Stimulated activated CD8-positive, alpha-beta memory T cell treated with anti-CD3 and anti-CD28 coated beads, Interleukin-7, amount 100 ng/mL, for 48 hours (primary cell): ENCODE results near the gene ERBB2.
"Not testable (repeated sequence)": the region's sequence is repeated elsewhere in the genome, so short reads cannot be mapped to it uniquely, and the experiment has no call there.

ENCODE experiments used
- DNase-seq, 2 donors: peaks; one replicate each; pipeline ENCODE4 v3.0.0-alpha.2; 2020; ENCODE audit warnings: low read depth in 1 of 2; ENCODE audit errors: extremely low read depth in 1 of 2

The ERBB2 gene

DNA sequence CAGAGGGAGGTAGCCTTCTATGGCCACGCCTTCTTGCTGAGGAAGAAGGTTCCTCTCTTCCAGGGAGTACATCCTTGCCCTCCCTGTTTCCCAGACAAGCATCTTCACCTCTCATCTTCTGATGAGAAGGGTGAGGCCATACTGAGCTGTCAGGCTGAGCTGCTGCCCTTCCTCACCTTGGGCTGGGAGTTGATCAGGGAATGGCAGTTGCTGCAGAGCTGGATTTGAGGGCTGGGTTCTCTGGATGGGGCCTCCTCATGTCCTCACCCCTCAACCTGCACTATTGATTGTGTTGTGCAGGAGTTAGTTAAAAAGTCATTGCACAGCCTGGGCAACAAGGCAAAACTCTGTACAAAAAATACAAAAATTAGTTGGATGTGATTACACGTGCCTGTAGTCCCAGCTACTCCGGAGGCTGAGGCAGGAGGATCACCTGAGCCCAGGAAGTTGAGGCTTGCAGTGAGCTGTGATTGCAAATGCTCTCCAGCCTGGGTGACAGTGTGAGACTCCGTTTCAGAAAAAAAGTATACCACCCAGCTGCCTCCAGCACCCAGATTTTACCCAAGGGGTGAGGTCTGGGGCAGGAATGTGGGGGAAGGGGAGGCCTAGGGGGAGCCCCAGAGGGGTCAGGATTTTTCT lies 2.0 kb downstream of the ERBB2 start:
- DNase-seq: no peak

- DNase-seq: no peak
Observed at GRCh38 chr17:39702901-39703893, 3.3 kb downstream of the ERBB2 start.

GRCh38 chr17:39703913-39704312 lies 4.0 kb downstream of the ERBB2 start:
- DNase-seq: no peak

- no peak for DNase-seq
Observed at GRCh38 chr17:39704821-39705551, 5.1 kb downstream of the ERBB2 start.

DNA sequence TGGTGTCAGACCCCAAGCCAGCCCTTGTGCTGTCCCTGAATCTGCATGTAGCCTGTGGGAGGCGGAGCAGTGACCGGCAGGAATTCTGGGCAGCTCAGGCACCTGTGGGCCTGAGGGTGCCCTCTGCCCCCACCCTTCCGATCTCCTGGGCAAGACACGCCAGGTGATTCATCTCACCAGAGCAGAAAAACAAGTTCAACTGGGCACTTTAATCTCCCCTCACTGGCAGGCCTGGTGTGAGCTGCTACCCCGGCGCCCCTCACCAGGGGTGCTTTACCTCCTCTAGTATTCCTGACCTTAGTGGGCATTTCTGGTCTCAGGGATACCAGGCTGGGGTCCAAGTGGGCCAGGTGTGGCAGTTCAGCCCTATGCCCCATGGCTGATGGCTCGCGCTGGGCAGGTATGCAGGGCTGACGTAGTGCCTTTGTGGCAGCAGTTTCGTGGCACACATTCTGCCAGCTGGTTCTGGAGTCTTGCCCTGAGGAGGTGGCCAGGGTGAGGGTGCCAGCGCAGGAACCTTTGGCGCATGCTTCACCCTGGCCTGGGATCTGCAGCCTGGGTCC lies 6.0 kb downstream of the ERBB2 start:
- no peak for DNase-seq

DNA sequence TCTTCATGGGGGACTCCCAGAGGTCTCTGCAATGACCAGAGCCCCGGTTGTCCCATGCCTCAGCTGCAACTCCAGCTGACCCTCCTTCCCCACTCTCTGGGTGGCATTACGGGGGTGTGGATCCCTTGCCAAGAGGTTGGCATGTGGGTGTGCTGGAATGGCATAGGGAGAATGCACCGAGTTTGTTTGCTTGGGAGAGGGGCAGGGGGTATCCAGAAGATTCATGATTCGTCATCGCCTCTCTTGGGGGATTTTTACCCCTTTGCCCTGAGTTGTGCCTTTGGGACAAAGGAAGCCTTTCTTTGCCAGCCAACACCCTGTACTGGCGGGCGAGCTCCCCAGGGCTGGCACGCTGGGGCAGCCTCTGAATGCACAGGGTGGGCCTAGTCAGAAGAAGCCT lies 6.5 kb downstream of the ERBB2 start:
- DNase-seq: no peak

GRCh38 chr17:39706921-39707337 lies 7.1 kb downstream of the ERBB2 start:
- no peak for DNase-seq

DNA sequence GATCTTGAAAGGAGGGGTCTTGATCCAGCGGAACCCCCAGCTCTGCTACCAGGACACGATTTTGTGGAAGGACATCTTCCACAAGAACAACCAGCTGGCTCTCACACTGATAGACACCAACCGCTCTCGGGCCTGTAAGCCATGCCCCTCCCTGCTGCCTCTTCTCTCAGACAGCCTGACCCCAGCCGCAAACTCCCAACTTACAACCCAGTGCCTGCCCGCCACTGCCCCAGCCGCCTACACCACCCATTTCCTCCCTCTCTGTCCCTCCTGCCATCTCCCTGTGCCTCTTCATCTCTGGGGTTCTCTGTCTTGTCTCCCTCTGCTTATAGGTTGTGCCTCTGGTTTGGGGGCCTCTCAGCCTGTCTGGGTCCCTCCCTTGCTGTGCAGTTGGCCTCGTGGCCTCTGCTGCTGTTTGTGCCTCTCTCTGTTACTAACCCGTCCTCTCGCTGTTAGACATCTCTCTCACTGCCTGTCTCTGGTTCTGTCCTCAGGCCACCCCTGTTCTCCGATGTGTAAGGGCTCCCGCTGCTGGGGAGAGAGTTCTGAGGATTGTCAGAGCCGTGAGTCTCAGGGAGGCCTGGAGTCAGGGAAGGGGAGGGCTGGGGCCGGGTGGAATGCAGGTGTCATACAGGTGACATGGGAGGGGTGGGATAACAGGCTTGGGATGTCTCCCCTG lies 9.6 kb downstream of the ERBB2 start:
- DNase-seq: no peak

GRCh38 chr17:39709998-39710964 lies 10.4 kb downstream of the ERBB2 start:
- DNase-seq: no peak

DNA sequence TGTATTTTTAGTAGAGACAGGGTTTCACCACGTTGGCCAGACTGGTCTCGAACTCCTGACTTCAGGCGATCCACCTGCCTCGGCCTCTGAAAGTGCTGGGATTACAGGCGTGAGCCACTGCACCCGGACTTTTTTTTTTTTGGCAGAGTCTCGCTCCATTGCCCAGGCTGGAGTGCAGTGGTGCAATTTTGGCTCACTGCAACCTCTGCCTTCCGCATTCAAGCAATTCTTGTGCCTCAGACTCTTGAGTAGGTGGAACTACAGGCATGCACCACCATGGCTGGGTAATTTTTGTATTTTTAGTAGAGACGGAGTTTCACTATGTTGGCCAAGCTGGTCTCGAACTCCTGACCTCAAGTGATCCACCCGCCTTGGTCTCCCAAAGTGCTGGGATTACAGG lies 11.2 kb downstream of the ERBB2 start:
- DNase-seq: not testable (repeated sequence)

GRCh38 chr17:39711851-39712250 lies 12.0 kb downstream of the ERBB2 start:
- no peak for DNase-seq

DNA sequence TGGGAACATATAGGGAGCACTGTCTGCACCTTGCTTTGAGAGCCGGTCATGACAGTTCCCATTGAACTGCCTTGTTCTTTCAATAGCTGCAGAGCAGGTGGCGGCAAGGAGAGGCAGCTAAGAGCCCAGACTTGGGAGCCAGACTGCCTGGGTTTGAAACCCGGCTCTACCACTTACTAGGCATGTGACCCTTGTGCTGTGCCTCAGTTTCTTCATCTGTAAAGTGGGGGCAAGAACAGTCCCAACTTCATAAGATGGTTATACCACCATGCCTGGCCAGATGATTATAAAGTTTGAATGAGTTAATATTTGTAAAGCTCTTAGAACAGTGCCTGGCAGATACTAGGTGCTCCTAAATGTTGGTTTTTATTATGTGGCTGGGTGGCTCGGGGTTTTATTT lies 14.4 kb downstream of the ERBB2 start:
- no peak for DNase-seq

DNA sequence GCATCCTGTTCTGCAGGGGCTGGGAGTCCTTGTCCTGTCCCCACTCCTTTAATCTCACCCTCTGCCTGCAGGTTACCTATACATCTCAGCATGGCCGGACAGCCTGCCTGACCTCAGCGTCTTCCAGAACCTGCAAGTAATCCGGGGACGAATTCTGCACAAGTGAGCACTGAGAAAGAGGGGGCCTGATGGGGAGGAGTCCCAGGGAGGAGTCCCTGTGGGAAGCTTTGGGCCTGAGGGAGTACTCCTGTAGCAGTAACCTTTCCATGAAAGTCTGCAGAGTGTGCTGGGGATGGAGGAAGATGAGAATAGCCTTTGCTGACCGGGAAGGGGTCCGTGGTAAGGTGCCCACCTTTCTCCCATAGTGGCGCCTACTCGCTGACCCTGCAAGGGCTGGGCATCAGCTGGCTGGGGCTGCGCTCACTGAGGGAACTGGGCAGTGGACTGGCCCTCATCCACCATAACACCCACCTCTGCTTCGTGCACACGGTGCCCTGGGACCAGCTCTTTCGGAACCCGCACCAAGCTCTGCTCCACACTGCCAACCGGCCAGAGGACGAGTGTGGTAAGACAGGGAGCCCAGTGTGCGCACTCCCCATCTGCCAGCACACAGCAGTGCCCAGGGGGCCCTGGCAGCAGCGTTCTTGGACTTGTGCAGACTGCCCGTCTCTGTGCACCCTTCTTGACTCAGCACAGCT lies 15.7 kb downstream of the ERBB2 start:
- no peak for DNase-seq

DNA sequence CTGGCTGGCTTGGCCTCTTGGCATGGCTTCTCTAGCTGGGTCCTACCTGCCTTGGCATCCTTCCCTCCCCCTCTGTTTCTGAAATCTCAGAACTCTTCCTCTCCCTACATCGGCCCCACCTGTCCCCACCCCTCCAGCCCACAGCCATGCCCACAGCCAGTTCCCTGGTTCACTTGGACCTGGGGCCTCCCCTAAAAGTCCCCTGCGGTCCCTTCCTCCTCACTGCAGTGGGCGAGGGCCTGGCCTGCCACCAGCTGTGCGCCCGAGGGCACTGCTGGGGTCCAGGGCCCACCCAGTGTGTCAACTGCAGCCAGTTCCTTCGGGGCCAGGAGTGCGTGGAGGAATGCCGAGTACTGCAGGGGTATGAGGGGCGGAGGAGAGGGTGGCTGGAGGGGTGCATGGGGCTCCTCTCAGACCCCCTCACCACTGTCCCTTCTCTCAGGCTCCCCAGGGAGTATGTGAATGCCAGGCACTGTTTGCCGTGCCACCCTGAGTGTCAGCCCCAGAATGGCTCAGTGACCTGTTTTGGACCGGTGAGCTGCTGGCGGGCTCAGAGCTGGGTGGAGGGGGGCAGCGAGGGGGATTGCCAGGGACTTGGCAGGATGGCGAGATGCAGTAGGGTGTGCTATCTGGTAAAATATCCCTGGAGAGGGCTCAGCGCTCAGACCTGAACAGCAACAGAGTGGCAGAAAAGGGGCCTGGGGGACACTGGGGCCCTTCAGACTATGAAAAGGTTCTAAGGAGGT lies 16.4 kb downstream of the ERBB2 start:
- no peak for DNase-seq

- DNase-seq: no peak
Observed at GRCh38 chr17:39716879-39717536, 17.1 kb downstream of the ERBB2 start.

DNA sequence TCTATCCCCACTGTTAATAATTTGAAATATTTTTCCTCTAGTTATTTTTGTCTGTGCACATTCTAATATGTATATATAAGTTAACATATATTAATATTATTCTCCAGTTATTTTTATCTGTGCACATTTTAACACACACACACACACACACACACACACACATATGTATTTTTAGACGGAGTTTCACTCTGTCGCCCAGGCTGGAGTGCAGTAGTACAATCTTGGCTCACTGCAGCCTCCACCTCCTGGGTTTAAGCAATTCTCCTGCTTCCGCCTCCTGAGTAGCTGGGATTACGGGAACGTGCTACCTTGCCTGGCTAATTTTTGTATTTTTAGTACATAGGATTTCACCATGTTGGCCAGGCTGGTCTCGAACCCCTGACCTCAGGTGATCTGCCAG lies 17.8 kb downstream of the ERBB2 start:
- DNase-seq: no peak

GRCh38 chr17:39719563-39720355 lies 19.9 kb downstream of the ERBB2 start:
- DNase-seq: no peak
